HG02852 (cell line): ENCODE measurements around the gene MCRIP1.

Experiments used
- ATAC-seq: cut with Tn5 transposase; IDR thresholded peaks from one replicate; pipeline ENCODE4 v1.9.1; 2021; ENCODE audit warnings: mild to moderate bottlenecking, moderate library complexity; ENCODE audit not compliant: unreplicated experiment

Gene MCRIP1

DNA sequence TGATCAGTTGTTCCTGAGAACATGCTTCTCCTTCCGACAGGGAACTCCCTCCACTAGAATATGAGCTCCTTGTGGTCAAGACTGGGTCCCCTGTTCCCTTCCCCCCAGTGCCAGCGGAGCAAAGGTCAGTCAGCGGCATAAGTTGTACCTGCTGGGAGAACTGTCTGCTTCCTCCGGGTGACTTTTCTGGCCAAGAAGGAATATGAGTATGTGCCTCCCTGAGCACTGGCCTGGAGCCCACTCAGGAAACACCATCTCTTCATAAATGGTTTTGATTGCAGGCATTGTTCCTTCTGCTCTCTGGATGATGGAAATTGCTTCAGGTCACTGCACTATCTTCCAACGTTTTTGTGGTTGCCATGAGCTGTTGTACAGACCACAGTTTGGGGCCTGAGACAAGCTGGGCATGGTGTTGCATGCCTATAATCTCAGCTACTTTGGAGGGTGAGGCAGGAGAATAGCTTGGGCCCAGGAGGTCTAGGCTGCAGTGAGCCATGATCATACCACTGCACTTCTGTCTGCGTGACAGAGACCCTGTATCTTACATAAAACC lies 30.1 kb upstream of the MCRIP1 start:
- no peak for ATAC-seq

DNA sequence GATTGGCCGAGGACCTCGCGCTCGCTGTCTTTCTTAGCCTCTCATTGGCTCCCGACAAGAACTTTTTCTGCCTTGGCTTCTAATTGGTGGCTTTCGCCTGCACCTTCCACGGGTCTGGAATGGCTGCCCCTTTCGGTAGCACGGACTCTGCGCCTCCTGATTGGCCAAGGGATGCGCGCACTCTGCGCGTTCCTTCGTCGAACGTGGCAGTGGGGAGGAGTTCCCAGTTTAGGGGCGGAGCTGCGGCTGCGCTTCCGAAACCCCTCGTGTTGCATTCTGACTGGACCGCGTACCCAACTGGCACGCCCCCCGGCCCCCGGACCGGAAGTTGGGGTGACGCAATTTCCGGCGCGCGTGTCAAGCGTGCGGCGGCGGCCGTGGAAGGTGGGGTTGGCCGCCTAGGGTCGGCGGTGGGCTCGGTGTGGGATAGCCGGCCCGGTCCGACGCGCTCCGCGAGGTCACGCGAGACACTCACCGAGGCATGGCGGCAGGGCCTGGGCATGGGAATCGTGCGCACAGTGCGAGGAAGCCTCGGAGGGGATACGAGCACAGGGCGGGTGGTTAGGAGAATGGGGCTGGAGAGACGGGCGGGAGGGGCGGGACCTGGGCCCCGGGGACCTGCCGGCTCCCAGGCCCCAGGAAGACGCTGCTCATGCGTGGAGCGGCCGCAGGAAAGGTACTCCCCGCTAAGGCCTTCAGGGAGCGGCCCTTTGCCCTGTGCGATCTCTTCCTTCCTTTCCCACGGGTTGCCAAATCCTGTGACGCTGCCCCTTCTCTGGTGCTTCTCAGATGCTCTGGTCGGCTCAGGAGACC lies 27.9 kb upstream of the MCRIP1 start:
- peak; percentile 75 for ATAC-seq

DNA sequence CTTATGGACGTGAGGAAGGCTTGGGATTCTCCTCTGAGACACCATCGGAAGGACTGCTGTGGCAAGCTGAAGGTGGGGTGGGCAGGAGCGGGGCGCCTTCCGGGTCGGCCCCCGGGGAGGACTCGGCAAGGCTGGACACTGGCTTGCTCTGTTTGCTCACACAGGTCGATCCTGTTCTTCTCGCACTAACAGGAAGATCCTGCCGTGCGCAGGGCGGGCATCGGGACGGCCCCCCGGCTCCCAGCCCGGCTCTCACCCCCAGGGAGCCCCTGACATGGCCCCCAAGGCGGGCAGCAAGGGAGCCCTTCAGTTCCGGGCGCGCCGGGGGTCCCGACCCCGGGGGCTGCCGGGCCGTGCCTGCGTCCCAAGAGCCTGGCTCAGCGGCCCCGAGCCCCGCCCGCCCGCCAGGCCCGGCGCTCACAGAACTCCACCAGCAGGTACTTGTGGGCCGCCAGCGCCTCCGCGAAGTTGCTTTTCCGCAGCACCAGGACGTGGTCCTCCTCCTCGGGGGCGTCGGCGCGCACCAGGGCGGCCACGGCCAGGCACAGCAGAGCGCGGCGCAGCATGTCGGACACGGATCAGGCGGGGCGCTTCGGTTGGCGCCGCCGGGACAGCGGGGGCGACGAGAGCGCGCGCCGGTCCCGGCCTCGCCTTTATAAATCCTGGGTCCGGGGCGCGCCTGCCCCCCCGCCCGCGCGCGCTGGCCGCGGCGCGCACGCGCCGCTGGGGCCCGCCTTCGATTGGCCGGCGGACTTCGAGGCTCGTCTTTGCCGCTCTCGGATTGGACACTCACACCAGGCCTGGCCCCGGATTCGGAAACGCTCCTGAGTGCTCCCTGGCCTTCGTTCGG lies 27.0 kb upstream of the MCRIP1 start, which contains the start of gene P4HB:
P4HB (minus strand) TSS at position 630 of the 850 bp plus-strand sequence; CDS start at position 566, 64 bp downstream.
- ATAC-seq: peak; percentile 72

DNA sequence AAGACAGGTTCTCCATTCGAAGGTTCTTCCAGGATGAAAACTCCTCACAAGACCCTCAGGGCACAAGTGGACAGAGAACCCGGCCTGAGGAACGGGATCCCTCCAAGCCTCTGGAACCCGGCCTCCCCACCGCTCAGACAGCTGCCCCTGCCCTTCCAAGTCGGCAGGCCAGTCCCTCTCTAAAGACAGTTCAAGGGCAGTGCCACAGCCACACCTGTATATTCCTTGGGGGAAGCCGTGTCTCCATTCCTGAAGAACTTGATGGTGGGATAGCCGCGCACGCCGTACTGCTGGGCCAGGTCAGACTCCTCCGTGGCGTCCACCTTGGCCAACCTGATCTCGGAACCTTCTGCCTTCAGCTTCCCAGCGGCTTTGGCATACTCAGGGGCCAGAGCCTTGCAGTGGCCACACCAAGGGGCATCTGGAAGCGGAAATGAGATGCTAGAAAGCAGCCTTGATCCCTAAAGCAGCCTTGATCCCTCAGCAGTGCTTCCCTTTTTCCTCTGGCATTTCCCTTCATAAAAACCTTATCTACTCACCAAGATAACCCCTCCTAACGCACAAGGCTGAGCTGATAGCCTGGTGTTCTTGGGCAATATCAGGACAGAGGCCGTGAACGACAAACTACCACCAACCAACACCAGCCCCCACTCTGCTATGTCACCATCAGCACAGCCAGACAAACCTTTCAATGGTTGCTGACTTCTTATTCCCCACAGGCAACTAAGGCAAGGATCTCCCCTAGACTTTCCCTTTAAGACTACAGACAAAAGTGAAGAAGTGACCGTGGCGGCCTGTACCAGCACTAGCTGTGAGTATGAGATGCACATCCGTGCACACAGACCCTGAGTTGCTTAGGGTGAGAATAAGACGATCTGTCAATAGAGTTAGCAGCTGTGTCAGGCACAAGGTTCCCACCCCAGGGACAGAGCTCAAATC lies 26.1 kb upstream of the MCRIP1 start:
- no peak for ATAC-seq

DNA sequence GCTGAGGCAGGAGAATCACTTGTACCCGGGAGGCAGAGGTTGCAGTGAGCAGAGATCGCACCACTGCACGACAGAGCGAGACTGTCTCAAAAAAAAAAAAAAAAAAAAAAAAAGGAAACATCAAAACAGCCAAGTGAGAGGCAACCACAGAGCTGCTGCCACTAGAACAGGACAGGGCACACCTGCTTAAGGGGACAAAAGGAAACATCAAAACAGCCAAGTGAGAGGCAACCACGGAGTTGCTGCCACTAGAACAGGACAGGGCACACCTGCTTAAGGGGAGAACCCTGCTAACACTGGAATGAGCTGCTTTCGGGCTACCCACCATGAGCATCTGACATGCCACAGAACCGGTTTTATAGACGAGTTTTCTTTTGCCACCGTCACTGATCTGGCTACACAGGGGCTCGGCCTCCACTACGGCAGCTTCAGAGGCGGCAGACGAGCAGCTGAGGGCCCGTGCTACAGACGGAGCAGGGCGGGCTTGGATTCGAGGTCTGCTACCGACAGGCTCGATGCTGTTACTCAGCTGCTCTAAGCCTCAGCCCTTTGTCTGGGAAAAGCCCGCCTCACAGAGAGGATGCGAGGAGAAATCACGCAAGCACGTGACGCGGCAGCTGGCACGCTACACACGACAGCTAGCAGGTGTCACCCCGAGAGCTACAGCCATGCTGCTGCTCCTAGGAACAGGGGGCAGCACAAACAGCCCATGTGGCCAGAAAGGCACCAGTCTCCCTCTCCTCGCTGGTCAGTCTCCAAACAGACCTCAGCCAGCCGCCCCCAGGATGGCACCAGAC lies 25.3 kb upstream of the MCRIP1 start:
- ATAC-seq: no peak

DNA sequence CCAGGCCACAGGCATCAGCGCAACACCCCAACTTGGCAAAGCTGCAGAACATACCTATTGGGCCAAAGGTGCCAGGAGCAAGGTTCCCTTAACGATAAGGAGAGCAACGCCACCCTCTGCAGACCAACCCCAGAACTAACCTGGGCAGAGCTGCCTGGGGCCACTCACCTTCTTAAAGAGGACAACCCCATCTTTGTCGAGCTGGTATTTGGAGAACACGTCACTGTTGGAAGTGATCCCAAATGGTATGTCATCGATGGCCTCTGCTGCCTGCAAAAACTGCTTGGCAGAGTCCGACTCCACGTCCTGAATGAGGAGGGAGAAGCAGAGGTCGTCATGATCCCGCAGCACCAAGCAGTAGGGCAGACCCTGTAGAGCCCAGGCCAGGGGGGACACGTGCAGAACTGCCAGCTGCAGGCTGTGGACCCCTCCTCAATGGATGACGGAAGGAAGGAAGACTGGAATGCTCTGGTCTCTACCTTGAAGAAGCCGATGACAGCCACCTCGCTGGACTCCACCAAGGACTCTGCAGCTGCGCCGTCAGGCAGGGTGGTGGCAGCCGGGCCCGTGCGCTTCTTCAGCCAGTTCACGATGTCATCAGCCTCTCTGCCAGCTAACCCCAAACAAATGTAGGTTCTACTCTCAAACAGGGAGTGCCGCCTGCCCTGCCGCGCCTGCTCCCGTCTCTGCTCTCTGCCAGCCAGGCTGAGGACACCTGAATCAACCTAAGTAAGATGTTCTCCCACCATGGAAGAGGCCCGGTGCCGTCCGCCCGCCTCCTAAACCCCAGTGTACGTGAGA lies 22.1 kb upstream of the MCRIP1 start:
- no peak for ATAC-seq

DNA sequence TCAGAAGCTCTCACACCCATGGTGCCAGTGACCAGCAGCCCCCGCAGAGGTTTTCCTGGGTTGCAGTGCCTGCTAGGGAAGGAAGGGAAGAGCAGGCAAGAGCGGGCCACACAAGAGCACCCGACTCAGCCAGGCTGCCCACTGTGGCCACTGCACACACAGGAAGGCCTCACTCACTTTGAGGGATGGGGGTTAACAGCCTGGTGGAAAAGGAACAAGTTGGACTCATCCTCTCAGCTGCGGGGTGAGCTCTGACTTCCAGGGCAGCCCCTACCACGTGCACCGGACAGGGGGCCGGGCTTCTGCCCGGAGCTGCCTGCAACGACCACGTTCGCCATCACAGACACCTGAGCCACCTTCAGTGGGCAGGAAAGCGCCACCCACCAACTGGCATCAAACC lies 19.1 kb upstream of the MCRIP1 start:
- no peak for ATAC-seq

DNA sequence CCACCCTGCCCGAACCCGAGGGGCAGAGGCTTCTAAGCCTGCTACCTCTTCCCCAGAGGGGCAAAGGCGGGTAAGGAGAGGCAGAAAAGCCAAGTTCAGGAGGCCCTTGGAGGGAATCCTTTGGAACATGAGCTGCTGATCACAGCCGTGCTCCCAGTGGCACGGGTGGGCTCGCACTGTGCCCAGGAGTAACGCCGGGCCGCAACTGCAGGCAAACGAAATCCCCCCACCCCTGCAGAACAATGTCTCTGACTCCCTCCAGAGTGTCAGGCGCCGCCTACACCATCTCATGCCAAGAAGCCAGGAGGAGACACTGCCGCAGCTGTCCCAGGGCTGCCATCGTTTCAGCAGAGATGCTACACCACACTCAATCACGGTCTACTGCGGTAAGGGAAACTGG lies 18.3 kb upstream of the MCRIP1 start:
- no peak for ATAC-seq

DNA sequence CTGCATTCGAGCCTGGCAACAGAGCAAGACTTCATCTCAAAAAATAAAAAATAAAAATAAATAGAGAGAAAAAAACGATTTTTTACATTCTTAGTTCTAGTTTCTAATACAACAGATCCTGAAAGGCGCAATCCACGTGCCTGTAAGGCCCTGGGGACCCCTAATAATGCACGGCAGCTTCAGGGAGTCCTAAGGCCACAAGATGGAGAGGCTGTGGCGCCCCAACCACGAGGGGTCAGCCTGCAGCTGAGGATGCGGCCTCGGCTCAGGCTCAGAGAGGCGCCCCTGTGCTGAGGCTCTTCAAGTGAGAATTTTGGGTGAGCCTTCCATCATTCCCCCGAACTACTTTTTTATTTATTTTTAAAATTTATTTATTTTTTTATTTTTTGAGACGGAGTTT lies 16.4 kb upstream of the MCRIP1 start:
- ATAC-seq: no peak

DNA sequence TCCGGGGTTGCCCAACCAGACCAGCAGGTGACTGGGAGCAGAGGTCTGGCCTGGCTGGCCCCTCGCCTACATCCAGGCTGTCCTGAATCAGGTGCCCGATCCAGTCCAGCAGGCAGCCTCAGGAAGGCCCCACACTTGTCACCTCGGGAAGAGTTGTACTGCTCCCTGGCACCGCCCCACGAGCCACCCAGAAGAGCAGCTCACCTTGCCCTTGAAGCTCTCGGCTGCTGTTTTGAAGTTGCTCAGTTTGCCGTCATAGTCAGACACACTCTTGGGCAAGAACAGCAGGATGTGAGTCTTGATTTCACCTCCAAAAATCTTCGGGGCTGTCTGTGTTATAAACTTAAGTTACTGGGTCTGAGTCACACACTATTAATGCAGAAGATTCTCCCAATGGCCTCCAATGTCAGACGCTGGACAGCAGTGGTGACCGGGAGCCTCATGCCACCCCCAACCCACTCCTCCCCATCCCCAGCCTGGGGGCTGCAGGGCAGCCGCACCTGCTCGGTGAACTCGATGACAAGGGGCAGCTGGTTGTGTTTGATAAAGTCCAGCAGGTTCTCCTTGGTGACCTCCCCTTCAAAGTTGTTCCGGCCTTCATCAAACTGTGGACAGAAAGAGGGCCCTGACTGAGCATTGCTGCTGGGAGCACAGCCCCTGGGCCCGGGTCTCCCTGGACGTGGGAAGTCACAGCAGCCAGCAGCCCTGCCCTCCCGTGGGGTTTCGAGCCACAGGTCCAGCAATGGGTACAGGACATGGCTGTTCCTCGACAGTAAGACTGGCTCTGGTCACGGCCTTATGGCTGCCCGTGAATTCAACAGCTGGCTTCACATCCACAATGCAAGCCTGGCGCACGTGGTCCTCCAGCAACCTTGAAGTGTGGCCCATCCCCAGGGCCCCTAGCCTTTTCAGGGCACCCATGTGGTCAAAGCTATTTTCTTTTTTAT lies 13.9 kb upstream of the MCRIP1 start:
- ATAC-seq: no peak

DNA sequence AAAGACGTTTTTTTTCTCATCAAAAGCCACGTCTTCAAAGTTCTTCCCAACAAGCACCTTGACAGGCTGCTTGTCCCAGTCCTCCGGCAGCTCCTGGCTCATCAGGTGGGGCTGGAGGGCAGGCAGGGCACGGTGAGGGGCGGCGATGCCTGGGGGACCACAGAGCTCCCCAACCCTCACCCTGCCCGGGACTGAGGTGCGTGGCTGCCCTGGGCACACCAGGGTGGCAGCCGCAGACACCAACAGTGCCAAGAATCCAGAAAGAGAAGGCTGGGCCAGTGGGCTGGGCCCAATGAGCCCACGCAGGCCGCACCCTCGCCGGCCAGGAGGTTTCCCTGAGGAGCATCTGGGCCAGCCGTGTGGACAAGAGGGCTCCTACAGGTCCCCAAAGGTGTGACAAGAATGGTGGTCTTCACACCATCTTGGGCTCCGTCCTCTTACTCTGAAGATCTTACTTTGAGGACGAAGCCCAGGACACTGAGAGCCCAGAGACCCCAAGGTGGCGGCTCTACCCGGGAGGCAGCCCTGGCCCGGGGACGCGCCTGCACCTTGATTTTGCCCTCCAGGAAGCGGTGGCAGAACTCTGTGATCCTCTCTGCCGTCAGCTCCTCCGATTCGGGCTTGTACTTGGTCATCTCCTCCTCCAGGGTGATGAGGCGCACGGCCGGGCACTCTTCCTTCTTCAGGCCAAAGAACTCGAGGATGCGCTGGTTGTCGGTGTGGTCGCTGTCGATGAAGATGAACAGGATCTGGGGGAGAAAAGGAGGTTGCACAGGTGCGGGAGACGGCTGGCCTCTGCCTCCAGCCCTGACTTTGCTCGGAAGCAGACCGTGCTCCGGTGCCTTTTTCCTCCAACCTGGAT lies 13.0 kb upstream of the MCRIP1 start:
- no peak for ATAC-seq

DNA sequence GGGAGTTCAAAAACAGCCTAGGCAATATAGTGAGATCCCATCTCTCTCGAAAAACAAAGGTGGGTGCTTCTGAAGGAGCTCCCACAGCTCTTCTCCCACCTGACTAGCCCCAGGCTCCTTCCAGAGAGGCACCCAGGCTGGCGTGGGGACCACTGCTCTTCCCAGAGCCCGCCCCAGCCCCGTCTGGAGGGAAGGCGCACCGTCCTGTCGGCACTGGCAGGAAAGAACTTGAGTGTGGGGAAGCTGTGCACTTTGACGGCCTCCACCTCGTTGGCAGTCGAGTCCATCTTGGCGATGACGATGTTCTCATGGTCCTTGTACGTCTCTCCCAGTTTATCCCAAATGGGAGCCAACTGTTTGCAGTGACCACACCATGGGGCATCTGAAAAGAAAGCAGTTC lies 12.3 kb upstream of the MCRIP1 start:
- ATAC-seq: no peak

DNA sequence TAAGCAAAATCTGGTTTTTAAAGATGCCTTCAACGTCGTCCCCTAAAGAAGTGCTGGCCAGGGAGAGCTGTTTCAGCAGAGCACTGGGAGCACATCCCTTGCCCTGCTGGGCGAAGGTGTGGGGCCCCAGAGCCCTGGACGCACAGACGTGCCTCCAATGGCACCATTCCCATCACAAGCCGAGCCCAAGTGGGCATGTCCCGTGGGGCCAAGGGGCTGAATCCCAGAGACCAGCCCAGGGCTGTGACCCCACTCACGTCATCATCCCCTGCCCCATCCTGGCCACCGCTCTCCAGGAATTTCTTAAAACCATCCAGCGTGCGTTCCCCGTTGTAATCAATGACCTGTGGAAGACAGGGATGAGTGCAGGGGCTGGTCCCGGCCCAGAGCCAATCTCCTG lies 11.8 kb upstream of the MCRIP1 start:
- no peak for ATAC-seq

DNA sequence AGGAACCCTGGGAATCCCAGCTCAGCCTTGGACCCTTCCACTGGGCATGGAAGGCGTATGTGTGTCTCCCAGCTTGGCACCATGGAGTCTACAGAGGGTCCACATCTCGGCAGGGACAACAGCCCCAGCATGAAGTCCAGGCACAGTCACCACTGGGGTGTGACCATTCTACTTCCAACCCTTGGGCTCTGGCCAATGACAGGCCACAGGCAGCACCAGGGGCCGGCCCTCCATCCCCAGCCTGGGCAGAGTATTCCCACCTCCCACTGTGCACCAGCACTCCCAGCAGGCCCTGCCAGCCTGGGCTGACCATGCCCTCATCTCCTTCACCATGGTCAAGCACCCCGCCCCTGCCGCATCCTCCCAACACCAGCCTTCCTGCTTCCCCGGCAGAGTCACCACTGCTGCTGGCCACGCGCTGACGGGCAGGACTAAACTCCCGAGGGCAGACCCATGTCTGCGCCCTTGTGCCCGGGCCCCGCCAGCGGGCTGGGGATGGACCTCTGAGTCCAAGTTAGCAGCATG lies 11.3 kb upstream of the MCRIP1 start:
- no peak for ATAC-seq

DNA sequence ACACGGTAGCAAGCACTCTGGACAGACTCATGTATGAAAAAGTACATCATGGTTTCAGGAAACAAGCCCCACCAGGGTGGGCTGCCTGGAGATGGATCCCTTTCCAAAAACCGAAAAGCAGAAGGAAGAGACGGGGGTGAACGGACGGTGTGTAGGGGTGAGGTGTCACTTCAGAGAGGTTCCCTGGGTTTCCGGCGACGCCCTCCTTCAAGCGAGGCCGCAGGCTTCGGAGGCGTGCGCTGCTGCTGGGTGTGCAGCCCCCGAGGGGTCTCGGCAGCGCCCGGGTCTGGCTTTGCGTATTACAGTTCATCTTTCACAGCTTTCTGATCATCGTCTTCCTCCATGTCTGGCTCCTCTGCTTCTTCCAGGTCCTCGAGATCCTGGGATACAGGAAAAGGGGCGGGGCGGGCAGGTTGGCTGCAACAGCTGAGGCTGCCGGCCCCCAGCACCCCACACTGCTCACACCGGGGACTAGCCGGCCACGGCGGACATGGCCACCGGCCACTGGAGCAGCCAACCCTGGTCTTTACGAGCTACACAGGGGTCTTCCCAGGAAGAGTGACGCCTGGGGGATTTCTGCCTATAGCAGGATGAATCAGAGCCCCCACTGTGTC lies 10.7 kb upstream of the MCRIP1 start:
- no peak for ATAC-seq
